ENCODE results near the gene PPP1R13B. TPM values are rescaled to one million over a fixed set of nuclear protein-coding genes. Genes with fewer than 3 reads are reported as not detected.
A peak's percentile ranks its signal among the peaks of the same experiment; 100 is the strongest.

PPP1R13B gene
- total RNA-seq, 4 donors from 2014 or later = 19.9 to 25.2 (median 23.6) TPM

DNA sequence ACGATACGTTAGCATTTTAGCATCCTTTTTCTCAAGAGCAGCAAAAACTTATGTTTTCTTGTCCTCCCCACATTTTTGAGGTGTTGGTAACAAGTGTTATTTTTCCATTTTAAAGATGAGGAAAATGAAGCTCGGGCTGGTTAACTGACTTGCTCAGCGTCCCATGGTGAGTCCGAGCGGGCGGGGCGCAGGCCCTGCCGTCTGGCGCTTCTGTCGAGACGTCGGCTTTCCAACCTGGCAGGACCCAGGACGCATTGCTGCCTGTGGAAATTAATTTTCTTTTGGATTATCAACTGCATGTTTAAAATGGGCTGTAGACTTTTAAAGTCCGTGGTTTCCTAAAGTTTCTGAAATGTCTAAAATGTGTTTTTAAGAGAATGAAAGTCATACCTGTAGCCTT is 162.5 kb downstream of the PPP1R13B start:
- peaks cover 13 to 42% (median 38%) of the 10 kb centered on the region in 4 donors for H3K4me1 ChIP-seq
- DNase-seq (ENCODE audit: extremely low spot score) = no peak
- H3K4me3 ChIP-seq = no peak overlapping the region
- TF ChIP-seq, protein P1, sequence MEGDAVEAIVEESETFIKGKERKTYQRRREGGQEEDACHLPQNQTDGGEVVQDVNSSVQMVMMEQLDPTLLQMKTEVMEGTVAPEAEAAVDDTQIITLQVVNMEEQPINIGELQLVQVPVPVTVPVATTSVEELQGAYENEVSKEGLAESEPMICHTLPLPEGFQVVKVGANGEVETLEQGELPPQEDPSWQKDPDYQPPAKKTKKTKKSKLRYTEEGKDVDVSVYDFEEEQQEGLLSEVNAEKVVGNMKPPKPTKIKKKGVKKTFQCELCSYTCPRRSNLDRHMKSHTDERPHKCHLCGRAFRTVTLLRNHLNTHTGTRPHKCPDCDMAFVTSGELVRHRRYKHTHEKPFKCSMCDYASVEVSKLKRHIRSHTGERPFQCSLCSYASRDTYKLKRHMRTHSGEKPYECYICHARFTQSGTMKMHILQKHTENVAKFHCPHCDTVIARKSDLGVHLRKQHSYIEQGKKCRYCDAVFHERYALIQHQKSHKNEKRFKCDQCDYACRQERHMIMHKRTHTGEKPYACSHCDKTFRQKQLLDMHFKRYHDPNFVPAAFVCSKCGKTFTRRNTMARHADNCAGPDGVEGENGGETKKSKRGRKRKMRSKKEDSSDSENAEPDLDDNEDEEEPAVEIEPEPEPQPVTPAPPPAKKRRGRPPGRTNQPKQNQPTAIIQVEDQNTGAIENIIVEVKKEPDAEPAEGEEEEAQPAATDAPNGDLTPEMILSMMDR (IDR thresholded peaks at IDR 0.05) = no peak
- TF ChIP-seq POLR2A (IDR thresholded peaks at IDR 0.05; ENCODE audit: low read depth) (no peak), POLR2AphosphoS5 (IDR thresholded peaks at IDR 0.05) (no peak), EP300 (IDR thresholded peaks at IDR 0.05) (no peak)
- WGBS = 82% methylated on average over 15 of the region's 15 CpGs
- H3K27me3 ChIP-seq = no peaks in the 10 kb centered on the region
- H3K36me3 ChIP-seq = peaks cover 34 to 96% (median 89%) of the 10 kb centered on the region in 4 donors
- H3K9me3 ChIP-seq = no peaks in the 10 kb centered on the region
- intact Hi-C loops (cut with DNase I) = loop anchor here (10.0 kb wide), 1 partner anchor 110 kb away; no protein-coding TSS in a partner anchor
- peak overlapping the region in 2 of 4 donors; percentile 7 to 37 for H3K27ac ChIP-seq (replicated peaks in 1 of 4)

DNA sequence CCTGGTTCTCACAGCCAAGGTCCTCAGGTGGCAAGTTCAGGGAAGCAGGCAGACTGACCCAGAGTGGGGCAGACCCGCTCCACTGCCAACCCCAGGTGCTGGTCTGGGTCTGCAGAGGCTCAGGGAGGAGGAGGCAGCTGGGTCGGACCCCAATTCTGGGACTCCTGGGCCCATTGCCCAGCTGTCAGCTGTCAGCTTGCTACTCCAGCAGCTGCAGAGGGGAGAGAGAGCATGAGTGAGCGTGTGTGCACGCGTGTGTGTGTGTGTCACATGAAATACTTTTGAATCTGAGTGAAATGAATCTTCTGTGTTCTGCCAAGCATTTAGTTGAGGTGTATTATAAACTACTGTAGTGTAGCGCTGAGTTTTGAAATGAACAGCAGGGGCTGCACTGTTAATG is 162.9 kb downstream of the PPP1R13B start:
- H3K27ac ChIP-seq (replicated peaks in 1 of 4) = peak overlapping the region in 1 of 4 donors; percentile 7
- H3K36me3 ChIP-seq = peaks cover 36 to 98% (median 92%) of the 10 kb centered on the region in 4 donors
- intact Hi-C loops (cut with DNase I) = loop anchor here (10.0 kb wide), 1 partner anchor 110 kb away; no protein-coding TSS in a partner anchor
- H3K4me3 ChIP-seq = no peak overlapping the region
- H3K4me1 ChIP-seq = peaks cover 11 to 42% (median 38%) of the 10 kb centered on the region in 4 donors
- no peak for DNase-seq (ENCODE audit: extremely low spot score)
- 69% methylated on average over 4 of the region's 6 CpGs for WGBS
- no peaks in the 10 kb centered on the region for H3K27me3 ChIP-seq
- no peaks in the 10 kb centered on the region for H3K9me3 ChIP-seq
- TF ChIP-seq EP300 (IDR thresholded peaks at IDR 0.05) (no peak), POLR2A (IDR thresholded peaks at IDR 0.05; ENCODE audit: low read depth) (no peak), POLR2AphosphoS5 (IDR thresholded peaks at IDR 0.05) (no peak)
- TF ChIP-seq, protein P1 (IDR thresholded peaks at IDR 0.05) = no peak

Small RNAs within 50 kb of the gene (small RNA-seq; reads per million reads assigned to genes)
- 0 reads per million in 3 donors for gene RF00019
- gene RF00280 = 0 reads per million in 3 donors

Other genes starting within 250 kb of the PPP1R13B start
- gene KLC1, start 218.4 kb downstream of the PPP1R13B start, total RNA-seq = 100 to 1,000 TPM; 285 to 343 (median 312) TPM
- 1 to 10 TPM; 1.6 to 5.4 (median 2.1) TPM for gene XRCC3, start 132.1 kb downstream of the PPP1R13B start, total RNA-seq
- gene ZFYVE21, start 131.8 kb downstream of the PPP1R13B start, total RNA-seq = 100 to 1,000 TPM; 121 to 180 (median 156) TPM
- 1 to 10 TPM; 2.0 to 3.2 (median 2.6) TPM for gene TDRD9, start 80.9 kb upstream of the PPP1R13B start, total RNA-seq
- not detected for gene RD3L, start 95.0 kb upstream of the PPP1R13B start, total RNA-seq
- gene ASPG, start 238.1 kb upstream of the PPP1R13B start, total RNA-seq = under 1 TPM in 3 of 4 donors, not detected in 1; 0.33 to 0.75 (median 0.45) TPM